DND-41 (cell line): ENCODE data around the gene DPF1.

Source experiments
- CTCF ChIP-seq: IDR thresholded peaks from 2 replicates; pipeline ENCODE4 v1.5.1; 2012; ENCODE audit warnings: borderline replicate concordance, low read length, moderate library complexity, mild to moderate bottlenecking; ENCODE audit not compliant: poor library complexity, severe bottlenecking; ENCODE audit errors: extremely low read depth
- EZH2 ChIP-seq: IDR thresholded peaks from 3 replicates; pipeline ENCODE4 v1.6.1; 2012; ENCODE audit warnings: borderline replicate concordance, low read depth, mild to moderate bottlenecking, moderate library complexity, low read length, inconsistent platforms; ENCODE audit not compliant: severe bottlenecking

GRCh38 chr19:38199340-38199739 lies 24.7 kb downstream of the DPF1 start:
- TF ChIP-seq CTCF, result no peak
- no peak for TF ChIP-seq EZH2
